ENCODE measurements around the gene CRLF1.

- TF ChIP-seq POLR2A (IDR thresholded peaks at IDR 0.05): no peak
- peak; percentile 49 to 79 for TF ChIP-seq CTCF (IDR thresholded peaks at IDR 0.05)
- no peak for TF ChIP-seq EP300 (IDR thresholded peaks at IDR 0.05)
These were observed 17.8 kb downstream of the CRLF1 start, which contains the start of gene REX1BD for GRCh38 chr19:18588611-18589379.
